H1 (cell line): ENCODE results near the gene NKPD1. TPM values are rescaled to one million over a fixed set of nuclear protein-coding genes. Genes with fewer than 3 reads are reported as not detected.

Experiments used
- BACH1 ChIP-seq: IDR thresholded peaks from 2 replicates; pipeline ENCODE4 v1.6.1; 2012; ENCODE audit warnings: low read length, improper control_type of control experiment
- CHD2 ChIP-seq: IDR thresholded peaks from 2 replicates; pipeline ENCODE4 v1.6.1; 2012; ENCODE audit warnings: low read length, improper control_type of control experiment
- HDAC2 ChIP-seq, 2 experiments: fragments of 300-600 bp in 1 of 2; sonication (generic) in 1 of 2; IDR thresholded peaks; 2 replicates each; pipeline ENCODE4 v1.6.1; 2011 to 2012; ENCODE audit warnings: low read depth in 2 of 2, low read length in 2 of 2, mild to moderate bottlenecking in 2 of 2, moderate library complexity in 2 of 2, borderline replicate concordance in 1 of 2, inconsistent platforms in 1 of 2
- KDM4A ChIP-seq: IDR thresholded peaks from one replicate; pipeline ENCODE4 v1.7.1; 2012; ENCODE audit warnings: low read depth, mild to moderate bottlenecking, moderate library complexity, low read length, inconsistent platforms; ENCODE audit not compliant: severe bottlenecking
- POLR2A ChIP-seq, 2 experiments: IDR thresholded peaks; 1 replicate in 1 of 2; 2 replicates in 1 of 2; pipeline ENCODE4 v1.6.1; 2011; ENCODE audit warnings: low read depth in 2 of 2, low read length in 2 of 2, mild to moderate bottlenecking in 2 of 2; ENCODE audit errors: control extremely low read depth in 1 of 2
- POLR2AphosphoS5 ChIP-seq: IDR thresholded peaks from 2 replicates; pipeline ENCODE4 v1.6.1; 2011; ENCODE audit warnings: low read depth, low read length
- SRF ChIP-seq: IDR thresholded peaks from 2 replicates; pipeline ENCODE4 v1.6.1; 2011; ENCODE audit warnings: mild to moderate bottlenecking, low read depth, low read length, moderate library complexity
- YY1 ChIP-seq: IDR thresholded peaks from 2 replicates; pipeline ENCODE4 v1.6.1; 2011; ENCODE audit warnings: low read depth, mild to moderate bottlenecking, low read length
- polyA plus RNA-seq, 7 experiments: library from polyadenylated mRNA; depleted of rRNA in 3 of 7; stranded (reverse) in 5 of 7; unstranded in 2 of 7; fragments of >200 nt in 5 of 7; fragments of 200-250 nt in 2 of 7; gene quantifications; 1 replicate in 5 of 7; 2 replicates in 1 of 7; 4 replicates in 1 of 7; pipeline versions ENCODE4 v1.2.1 to v1.2.3, GENCODE V29; 2011 to 2013; ENCODE audit warnings: missing spikeins in 2 of 7, mixed read lengths in 2 of 7
- total RNA-seq: library from RNA; stranded (reverse); fragmentation: NEBNext Ultra II Directional; extraction: Animal tissue kit (Norgen Biotek cat#: 25700); gene quantifications from 2 replicates; pipeline ENCODE4 v1.2.1, GENCODE V29; 2021

The NKPD1 gene
- total and polyA plus RNA-seq, 2 of the 8 experiments (the other 6 are each of a cell fraction or from before 2014, with no cell fraction given), result 0.30 to 0.39 TPM

GRCh38 chr19:45177817-45178261, 17.1 kb upstream of the NKPD1 start, which contains the start of gene TRAPPC6A (continued):
- TF ChIP-seq HDAC2 (IDR thresholded peaks at IDR 0.05; ENCODE audit: borderline replicate concordance in 1 of 2, low read depth in 2 of 2, low read length in 2 of 2), result no peak; a peak in 1 of 4 replicates
- peak in 1 of 2 experiments; percentile 77; a peak in 2 of 3 replicates for TF ChIP-seq POLR2A (IDR thresholded peaks at IDR 0.05; ENCODE audit: control extremely low read depth in 1 of 2, low read depth in 2 of 2, low read length in 2 of 2)
- no peak for TF ChIP-seq BACH1
- no peak for TF ChIP-seq SRF
- TF ChIP-seq POLR2AphosphoS5, result peak; percentile 92
- no peak for TF ChIP-seq CHD2
- peak; percentile 41 for TF ChIP-seq KDM4A
- TF ChIP-seq YY1, result peak; percentile 87
